ENCODE measurements around the gene ZG16B. TPM values are rescaled to one million over a fixed set of nuclear protein-coding genes. Genes with fewer than 3 reads are reported as not detected.

Gene ZG16B
- total and polyA plus RNA-seq, 2 donors (not counting 1 experiment from before 2014, with no cell fraction given), result not detected

- H3K9me3 ChIP-seq (ENCODE audit: control insufficient read depth, insufficient read depth, low read depth, low read length), result no peaks in the 10 kb centered on the region
- TF ChIP-seq EZH2 (IDR thresholded peaks at IDR 0.05; ENCODE audit: low read length, missing control alignments) (no peak), CTCF (conservative IDR thresholded peaks at IDR 0.05 in 1 of 2, IDR thresholded peaks at IDR 0.05 in 1 of 2; ENCODE audit: low read depth in 1 of 2, low read length in 2 of 2) (no peak)
- no peaks in the 10 kb centered on the region for H3K79me2 ChIP-seq (ENCODE audit: control insufficient read depth, insufficient read depth, low read length)
- no peaks in the 10 kb centered on the region for H4K20me1 ChIP-seq (ENCODE audit: control insufficient read depth, extremely low read depth, insufficient read depth, low read length)
- H3K36me3 ChIP-seq (ENCODE audit: control insufficient read depth, insufficient read depth, low read length), result no peaks in the 10 kb centered on the region
- H3K27ac ChIP-seq (ENCODE audit: insufficient read depth, low read length), result no peak overlapping the region
- H2AFZ ChIP-seq (ENCODE audit: low read length), result no peak overlapping the region
- no peaks in the 10 kb centered on the region for H3K4me1 ChIP-seq (ENCODE audit: control insufficient read depth, extremely low read depth, insufficient read depth, low read length)
- H3K9ac ChIP-seq (ENCODE audit: insufficient read depth, low read length), result no peak overlapping the region
- H3K4me3 ChIP-seq (replicated peaks in 1 of 4; ENCODE audit: control extremely low read depth in 1 of 4, insufficient read depth in 1 of 4, low read depth in 3 of 4, low read length in 4 of 4), result no peak overlapping the region
- no peak overlapping the region for H3K4me2 ChIP-seq (ENCODE audit: extremely low read depth, insufficient read depth, low read length)
- no peak for DNase-seq (ENCODE audit: low read depth in 2 of 2)
- peaks cover 10% of the 10 kb centered on the region for H3K27me3 ChIP-seq (ENCODE audit: control insufficient read depth, insufficient read depth, low read length)
These were observed 2.7 kb upstream of the ZG16B start for GRCh38 chr16:2827374-2827791.

GRCh38 chr16:2827831-2828520 is 2.1 kb upstream of the ZG16B start:
- Histone ChIP-seq H3K27me3 (ENCODE audit: control insufficient read depth, insufficient read depth, low read length) (peaks cover 4% of the 10 kb centered on the region), H4K20me1 (ENCODE audit: control insufficient read depth, extremely low read depth, insufficient read depth, low read length) (no peaks in the 10 kb centered on the region), H3K79me2 (ENCODE audit: control insufficient read depth, insufficient read depth, low read length) (no peaks in the 10 kb centered on the region), H3K4me3 (replicated peaks in 1 of 4; ENCODE audit: control extremely low read depth in 1 of 4, insufficient read depth in 1 of 4, low read depth in 3 of 4, low read length in 4 of 4) (no peak overlapping the region), H3K9me3 (ENCODE audit: control insufficient read depth, insufficient read depth, low read depth, low read length) (no peaks in the 10 kb centered on the region), H3K4me1 (ENCODE audit: control insufficient read depth, extremely low read depth, insufficient read depth, low read length) (no peaks in the 10 kb centered on the region), H2AFZ (ENCODE audit: low read length) (no peak overlapping the region), H3K27ac (ENCODE audit: insufficient read depth, low read length) (no peak overlapping the region), H3K9ac (ENCODE audit: insufficient read depth, low read length) (no peak overlapping the region), H3K36me3 (ENCODE audit: control insufficient read depth, insufficient read depth, low read length) (no peaks in the 10 kb centered on the region), H3K4me2 (ENCODE audit: extremely low read depth, insufficient read depth, low read length) (no peak overlapping the region)
- DNase-seq (ENCODE audit: low read depth in 2 of 2), result no peak
- TF ChIP-seq EZH2 (IDR thresholded peaks at IDR 0.05; ENCODE audit: low read length, missing control alignments), result no peak
- TF ChIP-seq CTCF (conservative IDR thresholded peaks at IDR 0.05 in 1 of 2, IDR thresholded peaks at IDR 0.05 in 1 of 2; ENCODE audit: low read depth in 1 of 2, low read length in 2 of 2), result no peak

- Histone ChIP-seq H3K4me1 (ENCODE audit: control insufficient read depth, extremely low read depth, insufficient read depth, low read length) (no peaks in the 10 kb centered on the region), H4K20me1 (ENCODE audit: control insufficient read depth, extremely low read depth, insufficient read depth, low read length) (no peaks in the 10 kb centered on the region), H3K4me3 (replicated peaks in 1 of 4; ENCODE audit: control extremely low read depth in 1 of 4, insufficient read depth in 1 of 4, low read depth in 3 of 4, low read length in 4 of 4) (no peak overlapping the region), H3K4me2 (ENCODE audit: extremely low read depth, insufficient read depth, low read length) (no peak overlapping the region), H3K27ac (ENCODE audit: insufficient read depth, low read length) (no peak overlapping the region), H3K79me2 (ENCODE audit: control insufficient read depth, insufficient read depth, low read length) (no peaks in the 10 kb centered on the region), H3K9me3 (ENCODE audit: control insufficient read depth, insufficient read depth, low read depth, low read length) (no peaks in the 10 kb centered on the region), H2AFZ (ENCODE audit: low read length) (no peak overlapping the region), H3K36me3 (ENCODE audit: control insufficient read depth, insufficient read depth, low read length) (no peaks in the 10 kb centered on the region), H3K27me3 (ENCODE audit: control insufficient read depth, insufficient read depth, low read length) (peaks cover 4% of the 10 kb centered on the region), H3K9ac (ENCODE audit: insufficient read depth, low read length) (no peak overlapping the region)
- TF ChIP-seq EZH2 (IDR thresholded peaks at IDR 0.05; ENCODE audit: low read length, missing control alignments) (no peak), CTCF (conservative IDR thresholded peaks at IDR 0.05 in 1 of 2, IDR thresholded peaks at IDR 0.05 in 1 of 2; ENCODE audit: low read depth in 1 of 2, low read length in 2 of 2) (no peak)
- DNase-seq (ENCODE audit: low read depth in 2 of 2), result no peak
These were observed 1.6 kb upstream of the ZG16B start for GRCh38 chr16:2828521-2828840.
